ENCODE results near the gene CNN3.

CNN3 gene

GRCh38 chr1:94919241-94920030 lies 7.5 kb downstream of the CNN3 start:
- no peak for ATAC-seq
- Mint-ChIP-seq H3K4me3 (no peak overlapping the region), H3K9me3 (no peaks in the 10 kb centered on the region), H3K36me3 (no peaks in the 10 kb centered on the region), H3K27ac (no peak overlapping the region), H3K4me1 (peaks cover 6% of the 10 kb centered on the region)
- DNase-seq (ENCODE audit: low spot score in 2 of 2): no peak

DNA sequence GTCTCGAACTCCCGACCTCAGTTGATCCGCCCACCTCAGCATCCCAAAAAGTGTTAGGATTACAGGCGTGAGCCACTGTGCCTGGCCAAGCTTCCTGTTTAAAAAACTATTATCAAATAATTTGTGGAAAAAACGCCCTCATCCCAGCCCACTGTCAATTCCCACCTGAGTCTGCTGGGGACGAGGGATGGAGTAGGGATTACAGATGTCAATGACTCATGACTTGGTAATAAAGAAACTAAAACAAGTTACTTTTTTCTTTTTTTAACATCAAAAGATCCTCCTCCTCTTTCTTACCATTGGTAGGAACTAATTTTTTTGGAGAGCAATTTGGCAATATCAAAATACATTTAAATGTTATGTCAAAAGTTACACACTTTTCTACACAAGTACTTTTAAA lies 9.7 kb downstream of the CNN3 start:
- Mint-ChIP-seq H3K4me1 (no peaks in the 10 kb centered on the region), H3K36me3 (no peaks in the 10 kb centered on the region), H3K9me3 (no peaks in the 10 kb centered on the region), H3K27ac (no peak overlapping the region), H3K4me3 (no peak overlapping the region)
- no peak for ATAC-seq
- DNase-seq (ENCODE audit: low spot score in 2 of 2): no peak

- no peaks in the 10 kb centered on the region for H3K36me3 Mint-ChIP-seq
- peak; percentile 28 for ATAC-seq
- H3K4me1 Mint-ChIP-seq: no peaks in the 10 kb centered on the region
- H3K27ac Mint-ChIP-seq: no peak overlapping the region
- H3K9me3 Mint-ChIP-seq: no peaks in the 10 kb centered on the region
- H3K4me3 Mint-ChIP-seq: no peak overlapping the region
- DNase-seq (ENCODE audit: low spot score in 2 of 2): no peak
These were observed 14.4 kb downstream of the CNN3 start for GRCh38 chr1:94912263-94913184.

DNA sequence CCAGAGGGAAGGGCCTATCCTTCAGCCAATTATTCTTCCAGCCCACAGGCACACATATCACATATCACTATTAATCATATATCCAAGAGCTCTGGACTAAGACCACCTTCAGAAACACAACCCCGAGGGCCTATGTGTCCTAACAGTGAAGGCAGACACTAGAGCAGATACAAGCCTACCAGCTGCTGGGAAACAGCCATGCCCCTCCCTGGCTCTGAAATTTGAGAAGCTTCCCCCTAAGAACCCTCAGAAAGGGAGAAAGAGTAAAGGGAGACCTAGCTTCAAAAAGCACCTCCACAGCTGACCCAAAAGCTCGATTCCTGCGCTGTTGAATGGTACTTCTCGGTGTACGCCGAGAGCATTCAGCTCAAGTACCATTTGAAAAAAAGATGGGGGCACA lies 17.4 kb downstream of the CNN3 start:
- no peak overlapping the region for H3K4me3 Mint-ChIP-seq
- ATAC-seq (no peak), DNase-seq (ENCODE audit: low spot score in 2 of 2) (no peak)
- H3K36me3 Mint-ChIP-seq: no peaks in the 10 kb centered on the region
- H3K9me3 Mint-ChIP-seq: no peaks in the 10 kb centered on the region
- H3K27ac Mint-ChIP-seq: no peak overlapping the region
- no peaks in the 10 kb centered on the region for H3K4me1 Mint-ChIP-seq

GRCh38 chr1:94908965-94909364 lies 17.9 kb downstream of the CNN3 start:
- ATAC-seq (no peak), DNase-seq (ENCODE audit: low spot score in 2 of 2) (no peak)
- Mint-ChIP-seq H3K9me3 (no peaks in the 10 kb centered on the region), H3K4me3 (no peak overlapping the region), H3K27ac (no peak overlapping the region), H3K4me1 (no peaks in the 10 kb centered on the region), H3K36me3 (no peaks in the 10 kb centered on the region)

DNA sequence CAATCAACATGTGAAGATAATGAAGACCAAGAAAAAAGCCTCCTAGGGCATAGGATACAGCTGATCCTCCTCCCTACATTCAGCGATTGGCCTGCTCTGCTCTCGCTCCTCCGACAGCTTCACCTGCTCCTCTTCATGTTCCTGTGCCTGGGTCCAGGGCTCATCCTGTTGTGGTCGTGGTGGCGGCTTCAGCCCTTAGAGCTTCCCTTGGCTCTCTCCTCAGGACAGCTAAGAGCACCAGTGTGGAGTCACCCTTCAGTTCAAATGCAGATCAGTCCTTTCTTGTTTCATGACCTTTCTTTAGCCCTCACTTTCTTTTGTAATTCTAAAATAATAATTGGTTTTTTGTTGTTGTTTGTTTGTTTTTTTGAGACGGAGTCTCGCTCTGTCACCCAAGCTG lies 18.7 kb downstream of the CNN3 start:
- H3K4me1 Mint-ChIP-seq: no peaks in the 10 kb centered on the region
- DNase-seq (ENCODE audit: low spot score in 2 of 2) (no peak), ATAC-seq (no peak)
- no peaks in the 10 kb centered on the region for H3K9me3 Mint-ChIP-seq
- no peaks in the 10 kb centered on the region for H3K36me3 Mint-ChIP-seq
- H3K4me3 Mint-ChIP-seq: no peak overlapping the region
- no peak overlapping the region for H3K27ac Mint-ChIP-seq

GRCh38 chr1:94907136-94907535 lies 19.8 kb downstream of the CNN3 start:
- H3K36me3 Mint-ChIP-seq: no peaks in the 10 kb centered on the region
- H3K9me3 Mint-ChIP-seq: no peaks in the 10 kb centered on the region
- DNase-seq (ENCODE audit: low spot score in 2 of 2) (no peak), ATAC-seq (no peak)
- H3K27ac Mint-ChIP-seq: no peak overlapping the region
- no peak overlapping the region for H3K4me3 Mint-ChIP-seq
- no peaks in the 10 kb centered on the region for H3K4me1 Mint-ChIP-seq

GRCh38 chr1:94906382-94906781 lies 20.5 kb downstream of the CNN3 start:
- H3K4me1 Mint-ChIP-seq: no peaks in the 10 kb centered on the region
- no peak for DNase-seq (ENCODE audit: low spot score in 2 of 2)
- no peak overlapping the region for H3K4me3 Mint-ChIP-seq
- no peak for ATAC-seq
- H3K9me3 Mint-ChIP-seq: no peaks in the 10 kb centered on the region
- H3K27ac Mint-ChIP-seq: no peak overlapping the region
- no peaks in the 10 kb centered on the region for H3K36me3 Mint-ChIP-seq

DNA sequence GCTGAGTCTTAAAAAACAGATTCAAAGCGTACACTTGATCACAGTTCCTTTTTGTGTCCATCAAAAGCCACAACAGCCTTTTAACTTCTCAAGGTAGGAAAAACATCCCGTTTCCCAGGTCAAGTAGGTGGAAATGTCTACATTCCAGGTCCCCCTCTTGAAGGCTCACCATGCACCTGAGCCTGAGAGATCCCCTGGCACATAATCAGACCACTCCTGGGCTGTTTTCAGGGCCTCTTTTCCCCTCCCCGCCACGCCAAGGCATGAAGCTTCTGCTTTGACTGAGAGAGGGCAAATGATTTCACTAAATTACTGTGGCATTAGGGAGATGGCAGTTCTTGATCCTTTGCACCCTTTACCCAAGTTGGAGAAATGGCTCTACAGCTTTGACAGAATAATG lies 21.7 kb downstream of the CNN3 start:
- H3K9me3 Mint-ChIP-seq: no peaks in the 10 kb centered on the region
- no peak overlapping the region for H3K27ac Mint-ChIP-seq

DNA sequence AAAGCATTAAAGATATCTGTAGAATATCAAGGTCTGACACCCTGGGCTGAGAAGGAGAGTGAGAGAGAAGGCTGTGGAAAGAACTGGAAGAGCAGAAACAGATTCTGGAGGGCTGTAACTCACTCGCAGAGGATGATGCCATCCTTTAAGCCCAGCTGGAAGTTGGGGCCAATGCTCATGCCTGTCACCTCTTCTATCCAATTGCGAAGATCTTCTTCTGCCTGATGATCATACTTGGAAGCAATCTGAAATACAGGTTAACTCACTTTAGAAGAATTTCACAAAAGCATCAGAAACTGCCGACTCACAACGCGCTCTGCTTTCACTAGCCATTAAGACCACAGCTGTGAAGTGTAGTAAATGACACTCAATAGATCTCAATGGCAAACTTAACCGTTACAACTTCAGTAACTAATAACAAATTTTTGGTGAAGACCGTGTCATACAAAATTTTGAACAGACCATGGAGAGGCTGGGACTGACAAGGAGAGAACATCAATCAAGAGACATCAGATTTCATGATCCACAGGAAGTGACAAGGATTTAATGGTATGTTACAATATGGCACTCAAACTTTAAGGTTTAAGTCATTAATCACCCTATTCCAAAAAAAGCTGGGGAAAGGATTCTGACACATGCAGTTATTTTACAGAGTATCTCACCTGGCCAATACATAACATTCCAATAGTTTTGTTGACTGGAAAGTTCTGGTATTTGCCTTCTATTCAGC lies 23.5 kb downstream of the CNN3 start:
- Mint-ChIP-seq H3K27ac (no peak overlapping the region), H3K36me3 (no peaks in the 10 kb centered on the region), H3K4me3 (no peak overlapping the region), H3K9me3 (no peaks in the 10 kb centered on the region), H3K4me1 (no peaks in the 10 kb centered on the region)
- no peak for DNase-seq (ENCODE audit: low spot score in 2 of 2)
- ATAC-seq: no peak

More for the DNA sequence above, 21.7 kb downstream of the CNN3 start:
- Mint-ChIP-seq H3K4me3 (no peak overlapping the region), H3K4me1 (no peaks in the 10 kb centered on the region), H3K36me3 (no peaks in the 10 kb centered on the region)
- ATAC-seq (no peak), DNase-seq (ENCODE audit: low spot score in 2 of 2) (no peak)

DNA sequence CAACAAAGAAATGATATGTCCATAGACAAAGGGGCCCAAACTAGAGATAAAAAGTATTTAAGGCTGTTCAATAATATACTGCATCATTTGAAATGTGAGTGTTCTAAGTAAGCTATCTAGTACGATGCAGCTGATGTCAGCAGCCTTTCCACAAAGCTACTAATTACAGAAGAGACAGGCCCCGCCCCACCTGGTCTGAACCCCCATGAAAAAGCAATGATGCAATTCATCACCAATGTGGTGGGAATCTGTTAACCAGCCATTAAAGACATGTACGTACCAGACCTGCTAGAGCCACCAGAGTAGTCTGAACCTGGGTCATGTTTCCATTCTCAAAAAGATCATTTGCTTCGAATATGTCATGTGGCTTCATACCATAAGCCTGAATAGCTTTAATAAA lies 25.1 kb downstream of the CNN3 start:
- ATAC-seq: no peak
- H3K9me3 Mint-ChIP-seq: no peaks in the 10 kb centered on the region
- H3K4me1 Mint-ChIP-seq: no peaks in the 10 kb centered on the region
- H3K4me3 Mint-ChIP-seq: no peak overlapping the region
- H3K27ac Mint-ChIP-seq: no peak overlapping the region
- no peak for DNase-seq (ENCODE audit: low spot score in 2 of 2)
- H3K36me3 Mint-ChIP-seq: no peaks in the 10 kb centered on the region

GRCh38 chr1:94899756-94900155 lies 27.2 kb downstream of the CNN3 start:
- Mint-ChIP-seq H3K4me3 (no peak overlapping the region), H3K9me3 (no peaks in the 10 kb centered on the region), H3K27ac (no peak overlapping the region), H3K4me1 (no peaks in the 10 kb centered on the region), H3K36me3 (no peaks in the 10 kb centered on the region)
- DNase-seq (ENCODE audit: low spot score in 2 of 2) (no peak), ATAC-seq (no peak)

DNA sequence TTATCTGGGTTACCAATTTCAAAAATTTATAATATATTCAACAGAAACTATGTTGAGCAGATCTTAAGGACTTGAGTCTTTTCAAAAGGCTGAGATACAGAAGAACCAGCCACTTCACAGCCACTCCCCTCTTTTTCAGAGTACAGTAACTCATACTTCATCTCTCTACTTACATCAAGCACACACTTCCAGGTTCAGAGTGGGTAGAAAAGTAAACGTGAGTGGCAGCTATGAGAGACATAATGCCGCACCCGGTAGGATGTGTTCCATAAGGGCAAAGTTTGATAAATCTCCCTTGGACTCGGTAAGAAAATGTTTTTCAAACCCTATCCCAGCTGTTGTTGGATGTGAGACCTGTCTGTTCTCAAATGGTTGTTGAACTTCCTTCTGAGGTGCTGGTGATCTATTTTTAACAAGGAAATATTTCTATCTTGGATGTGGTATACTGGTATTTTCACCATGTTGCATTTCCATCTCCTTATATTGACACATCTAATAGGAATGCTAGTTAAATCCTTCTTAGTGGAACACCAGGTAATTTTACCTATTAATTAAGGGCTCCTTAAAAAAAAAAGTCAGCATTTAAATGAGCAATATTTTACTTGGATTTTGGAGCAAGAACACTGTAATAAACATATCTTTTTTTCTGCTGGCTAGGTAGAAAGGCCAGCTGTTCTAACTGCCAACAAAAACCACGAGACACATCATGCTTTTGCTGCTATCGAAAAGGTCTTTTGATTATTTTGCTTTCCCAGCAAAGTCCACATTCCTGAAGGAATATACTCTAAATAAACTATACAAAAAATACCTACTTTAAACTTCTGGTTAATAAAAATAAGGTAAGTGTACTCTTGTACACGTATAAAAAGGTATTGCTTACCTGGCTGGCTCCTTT lies 28.2 kb downstream of the CNN3 start:
- DNase-seq (ENCODE audit: low spot score in 2 of 2) (no peak), ATAC-seq (no peak)
- no peaks in the 10 kb centered on the region for H3K4me1 Mint-ChIP-seq

GRCh38 chr1:94895518-94895917 lies 31.4 kb downstream of the CNN3 start:
- no peak overlapping the region for H3K4me3 Mint-ChIP-seq
- DNase-seq (ENCODE audit: low spot score in 2 of 2): no peak
- no peaks in the 10 kb centered on the region for H3K4me1 Mint-ChIP-seq
- H3K27ac Mint-ChIP-seq: no peak overlapping the region
- ATAC-seq: no peak
- no peaks in the 10 kb centered on the region for H3K36me3 Mint-ChIP-seq
- no peaks in the 10 kb centered on the region for H3K9me3 Mint-ChIP-seq

More for the DNA sequence above, 28.2 kb downstream of the CNN3 start:
- H3K4me3 Mint-ChIP-seq: no peak overlapping the region
- H3K9me3 Mint-ChIP-seq: no peaks in the 10 kb centered on the region
- H3K36me3 Mint-ChIP-seq: no peaks in the 10 kb centered on the region
- H3K27ac Mint-ChIP-seq: no peak overlapping the region

GRCh38 chr1:94894630-94895029 lies 32.3 kb downstream of the CNN3 start:
- no peak overlapping the region for H3K4me3 Mint-ChIP-seq
- DNase-seq (ENCODE audit: low spot score in 2 of 2) (no peak), ATAC-seq (no peak)
- no peak overlapping the region for H3K27ac Mint-ChIP-seq
- H3K36me3 Mint-ChIP-seq: no peaks in the 10 kb centered on the region
- no peaks in the 10 kb centered on the region for H3K4me1 Mint-ChIP-seq
- no peaks in the 10 kb centered on the region for H3K9me3 Mint-ChIP-seq
